H1 (cell line): ENCODE measurements around the gene EXOC2.

Source experiments
- POLR2AphosphoS5 ChIP-seq: IDR thresholded peaks from 2 replicates; pipeline ENCODE4 v1.6.1; 2011; ENCODE audit warnings: low read depth, low read length
- RNF2 ChIP-seq: fragments of 200-900, 300-1000 bp; sonication (generic); IDR thresholded peaks from 2 replicates; pipeline ENCODE4 v1.7.1; 2016; ENCODE audit warnings: borderline replicate concordance, low read depth, mild to moderate bottlenecking, antibody characterized with exemption, low read length; ENCODE audit not compliant: poor library complexity, severe bottlenecking; ENCODE audit errors: missing control alignments
- SP1 ChIP-seq: IDR thresholded peaks from 2 replicates; pipeline ENCODE4 v1.6.1; 2011; ENCODE audit warnings: low read depth, low read length
- TF ChIP-seq, protein P1 (sequence below), 3 experiments: IDR thresholded peaks; 1 replicate in 2 of 3; 2 replicates in 1 of 3; pipeline versions ENCODE4 v1.5.1 to v1.6.1; 2011; ENCODE audit warnings: low read length in 3 of 3, mild to moderate bottlenecking in 3 of 3, inconsistent platforms in 2 of 3, low read depth in 1 of 3, moderate library complexity in 1 of 3; ENCODE audit not compliant: insufficient read depth in 1 of 3; ENCODE audit errors: control extremely low read depth in 1 of 3

- TF ChIP-seq SP1 = no peak
- TF ChIP-seq POLR2AphosphoS5 = no peak
- TF ChIP-seq, protein P1, sequence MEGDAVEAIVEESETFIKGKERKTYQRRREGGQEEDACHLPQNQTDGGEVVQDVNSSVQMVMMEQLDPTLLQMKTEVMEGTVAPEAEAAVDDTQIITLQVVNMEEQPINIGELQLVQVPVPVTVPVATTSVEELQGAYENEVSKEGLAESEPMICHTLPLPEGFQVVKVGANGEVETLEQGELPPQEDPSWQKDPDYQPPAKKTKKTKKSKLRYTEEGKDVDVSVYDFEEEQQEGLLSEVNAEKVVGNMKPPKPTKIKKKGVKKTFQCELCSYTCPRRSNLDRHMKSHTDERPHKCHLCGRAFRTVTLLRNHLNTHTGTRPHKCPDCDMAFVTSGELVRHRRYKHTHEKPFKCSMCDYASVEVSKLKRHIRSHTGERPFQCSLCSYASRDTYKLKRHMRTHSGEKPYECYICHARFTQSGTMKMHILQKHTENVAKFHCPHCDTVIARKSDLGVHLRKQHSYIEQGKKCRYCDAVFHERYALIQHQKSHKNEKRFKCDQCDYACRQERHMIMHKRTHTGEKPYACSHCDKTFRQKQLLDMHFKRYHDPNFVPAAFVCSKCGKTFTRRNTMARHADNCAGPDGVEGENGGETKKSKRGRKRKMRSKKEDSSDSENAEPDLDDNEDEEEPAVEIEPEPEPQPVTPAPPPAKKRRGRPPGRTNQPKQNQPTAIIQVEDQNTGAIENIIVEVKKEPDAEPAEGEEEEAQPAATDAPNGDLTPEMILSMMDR (IDR thresholded peaks at IDR 0.05; ENCODE audit: control extremely low read depth in 1 of 3, insufficient read depth in 1 of 3, low read depth in 1 of 3, low read length in 3 of 3) = no peak
- no peak for TF ChIP-seq RNF2
These were observed 89.7 kb downstream of the EXOC2 start for GRCh38 chr6:603265-603664.
